GM19372 (cell line): ENCODE measurements around the gene NOTCH1.

Source experiments
- ATAC-seq: cut with Tn5 transposase; IDR thresholded peaks from one replicate; pipeline ENCODE4 v1.9.1; 2021; ENCODE audit warnings: mild to moderate bottlenecking, low read depth, moderate library complexity; ENCODE audit not compliant: unreplicated experiment

Gene NOTCH1

GRCh38 chr9:136507221-136507991 is 38.4 kb downstream of the NOTCH1 start:
- no peak for ATAC-seq

GRCh38 chr9:136506425-136506824 is 39.4 kb downstream of the NOTCH1 start:
- ATAC-seq = no peak

- no peak for ATAC-seq
These were observed 40.1 kb downstream of the NOTCH1 start for GRCh38 chr9:136505406-136506403.

GRCh38 chr9:136504512-136505348 is 41.1 kb downstream of the NOTCH1 start:
- no peak for ATAC-seq

GRCh38 chr9:136502940-136503550 is 42.8 kb downstream of the NOTCH1 start:
- ATAC-seq = no peak

- ATAC-seq = no peak
These were observed 43.7 kb downstream of the NOTCH1 start for GRCh38 chr9:136502196-136502595.

GRCh38 chr9:136501686-136502085 is 44.2 kb downstream of the NOTCH1 start:
- no peak for ATAC-seq

GRCh38 chr9:136499935-136500910 is 45.6 kb downstream of the NOTCH1 start:
- ATAC-seq = no peak

GRCh38 chr9:136499071-136499934 is 46.5 kb downstream of the NOTCH1 start:
- ATAC-seq = no peak

- no peak for ATAC-seq
These were observed 47.7 kb downstream of the NOTCH1 start for GRCh38 chr9:136497916-136498695.

GRCh38 chr9:136496801-136497620 is 48.8 kb downstream of the NOTCH1 start:
- no peak for ATAC-seq

- ATAC-seq = no peak
These were observed 49.7 kb downstream of the NOTCH1 start for GRCh38 chr9:136496181-136496580.

- no peak for ATAC-seq
These were observed 50.5 kb downstream of the NOTCH1 start for GRCh38 chr9:136495238-136495800.

- no peak for ATAC-seq
These were observed 51.2 kb downstream of the NOTCH1 start for GRCh38 chr9:136494531-136495215.

- no peak for ATAC-seq
These were observed 51.8 kb downstream of the NOTCH1 start for GRCh38 chr9:136494012-136494411.
